ENCODE results near the gene MYO9B. TPM values are rescaled to one million over a fixed set of nuclear protein-coding genes. Genes with fewer than 3 reads are reported as not detected.

The MYO9B gene
- total and polyA plus RNA-seq, 2 of the 13 experiments (the other 11 are each of a cell fraction or from before 2014, with no cell fraction given): 18.0 to 18.3 TPM

DNA sequence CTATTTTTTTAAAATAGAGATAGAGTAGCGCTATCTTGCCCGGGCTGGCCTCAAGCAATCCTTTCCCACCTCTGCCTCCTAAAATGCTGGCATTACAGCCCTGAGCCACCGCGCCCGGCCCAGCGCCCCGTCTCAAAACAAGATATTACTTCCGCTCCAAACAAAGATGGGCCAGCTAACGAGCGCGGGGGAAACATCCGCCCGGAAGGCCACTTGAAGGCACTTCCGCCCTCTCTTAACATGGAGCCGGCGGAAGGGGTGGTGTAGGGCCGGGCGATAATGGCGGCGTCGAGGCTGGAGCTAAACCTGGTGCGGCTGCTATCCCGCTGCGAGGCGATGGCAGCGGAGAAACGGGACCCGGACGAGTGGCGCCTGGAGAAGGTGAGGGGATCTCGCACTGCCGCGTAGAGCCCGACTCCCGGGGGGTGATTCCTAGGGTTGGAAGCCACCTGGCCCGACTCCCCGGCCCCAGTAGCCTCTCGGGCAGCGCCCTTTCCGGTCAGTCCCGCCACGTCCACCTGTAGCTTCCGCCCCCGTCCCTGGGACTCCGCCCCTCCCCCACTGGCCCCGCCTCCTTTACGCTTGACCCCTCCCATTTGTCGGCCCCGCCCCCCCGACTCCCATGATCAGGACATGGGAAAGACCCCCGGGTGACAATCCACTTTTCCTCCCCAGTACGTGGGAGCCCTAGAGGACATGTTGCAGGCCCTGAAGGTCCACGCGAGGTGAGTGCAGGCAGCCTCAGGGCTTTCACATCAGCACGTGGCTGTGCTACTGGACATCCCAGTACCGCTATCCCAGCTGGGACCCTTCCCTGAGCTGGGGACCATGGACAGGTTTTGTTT is 139.8 kb downstream of the MYO9B start, which contains the start of gene USE1 (continued):
- TF ChIP-seq ZNF704 (CRISPR knock-in tag; IDR thresholded peaks at IDR 0.05; ENCODE audit: borderline replicate concordance) (no peak), EEA1 (CRISPR knock-in tag; IDR thresholded peaks at IDR 0.05; ENCODE audit: borderline replicate concordance) (0 out of 2 replicates have a peak, but pooled peaks have one; percentile 35), ZNF7 (CRISPR knock-in tag; IDR thresholded peaks at IDR 0.05) (no peak), NR2F2 (IDR thresholded peaks at IDR 0.05; ENCODE audit: borderline replicate concordance, low read depth) (no peak), ZNF737 (CRISPR knock-in tag; IDR thresholded peaks at IDR 0.05; ENCODE audit: borderline replicate concordance) (no peak), PHF8 (CRISPR knock-in tag; IDR thresholded peaks at IDR 0.05) (peak; percentile 91), FLYWCH1 (CRISPR knock-in tag; IDR thresholded peaks at IDR 0.05) (no peak), FOXA1 (IDR thresholded peaks at IDR 0.05) (no peak), FOXA1 (CRISPR knock-in tag; IDR thresholded peaks at IDR 0.05) (peak; percentile 27; the same call in 1 of the 2 replicates), POLR2G (IDR thresholded peaks at IDR 0.05; ENCODE audit: low read depth, low read length) (peak; percentile 95), ZFP90 (CRISPR knock-in tag; IDR thresholded peaks at IDR 0.05; ENCODE audit: borderline replicate concordance) (no peak), MBNL3 (CRISPR knock-in tag; conservative IDR thresholded peaks at IDR 0.05) (no peak), ZNF879 (CRISPR knock-in tag; IDR thresholded peaks at IDR 0.05) (no peak), ZIK1 (CRISPR knock-in tag; IDR thresholded peaks at IDR 0.05; ENCODE audit: borderline replicate concordance, low read depth) (no peak), SPEN (CRISPR knock-in tag; IDR thresholded peaks at IDR 0.05; ENCODE audit: low read depth) (peak; percentile 77; the same call in 1 of the 2 replicates), ARNT2 (CRISPR knock-in tag; IDR thresholded peaks at IDR 0.05; ENCODE audit: low read depth) (0 out of 2 replicates have a peak, but pooled peaks have one; percentile 51), ZFYVE20 (CRISPR knock-in tag; IDR thresholded peaks at IDR 0.05; ENCODE audit: borderline replicate concordance, low read depth) (0 out of 2 replicates have a peak, but pooled peaks have one; percentile 33), ZNF558 (CRISPR knock-in tag; IDR thresholded peaks at IDR 0.05; ENCODE audit: borderline replicate concordance) (peak; percentile 80; the same call in 1 of the 2 replicates), IRF9 (CRISPR knock-in tag; IDR thresholded peaks at IDR 0.05; ENCODE audit: borderline replicate concordance) (peak; percentile 72; the same call in 1 of the 2 replicates), ATF4 (CRISPR knock-in tag; IDR thresholded peaks at IDR 0.05) (peak in 1 of 2 experiments; percentile 58; a peak in 2 of 4 replicates)
- TF ChIP-seq, protein P1, sequence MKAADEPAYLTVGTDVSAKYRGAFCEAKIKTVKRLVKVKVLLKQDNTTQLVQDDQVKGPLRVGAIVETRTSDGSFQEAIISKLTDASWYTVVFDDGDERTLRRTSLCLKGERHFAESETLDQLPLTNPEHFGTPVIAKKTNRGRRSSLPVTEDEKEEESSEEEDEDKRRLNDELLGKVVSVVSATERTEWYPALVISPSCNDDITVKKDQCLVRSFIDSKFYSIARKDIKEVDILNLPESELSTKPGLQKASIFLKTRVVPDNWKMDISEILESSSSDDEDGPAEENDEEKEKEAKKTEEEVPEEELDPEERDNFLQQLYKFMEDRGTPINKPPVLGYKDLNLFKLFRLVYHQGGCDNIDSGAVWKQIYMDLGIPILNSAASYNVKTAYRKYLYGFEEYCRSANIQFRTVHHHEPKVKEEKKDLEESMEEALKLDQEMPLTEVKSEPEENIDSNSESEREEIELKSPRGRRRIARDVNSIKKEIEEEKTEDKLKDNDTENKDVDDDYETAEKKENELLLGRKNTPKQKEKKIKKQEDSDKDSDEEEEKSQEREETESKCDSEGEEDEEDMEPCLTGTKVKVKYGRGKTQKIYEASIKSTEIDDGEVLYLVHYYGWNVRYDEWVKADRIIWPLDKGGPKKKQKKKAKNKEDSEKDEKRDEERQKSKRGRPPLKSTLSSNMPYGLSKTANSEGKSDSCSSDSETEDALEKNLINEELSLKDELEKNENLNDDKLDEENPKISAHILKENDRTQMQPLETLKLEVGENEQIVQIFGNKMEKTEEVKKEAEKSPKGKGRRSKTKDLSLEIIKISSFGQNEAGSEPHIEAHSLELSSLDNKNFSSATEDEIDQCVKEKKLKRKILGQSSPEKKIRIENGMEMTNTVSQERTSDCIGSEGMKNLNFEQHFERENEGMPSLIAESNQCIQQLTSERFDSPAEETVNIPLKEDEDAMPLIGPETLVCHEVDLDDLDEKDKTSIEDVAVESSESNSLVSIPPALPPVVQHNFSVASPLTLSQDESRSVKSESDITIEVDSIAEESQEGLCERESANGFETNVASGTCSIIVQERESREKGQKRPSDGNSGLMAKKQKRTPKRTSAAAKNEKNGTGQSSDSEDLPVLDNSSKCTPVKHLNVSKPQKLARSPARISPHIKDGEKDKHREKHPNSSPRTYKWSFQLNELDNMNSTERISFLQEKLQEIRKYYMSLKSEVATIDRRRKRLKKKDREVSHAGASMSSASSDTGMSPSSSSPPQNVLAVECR (CRISPR knock-in tag; IDR thresholded peaks at IDR 0.05; ENCODE audit: borderline replicate concordance): peak; percentile 85; the same call in 1 of the 2 replicates
